Subcutaneous adipose tissue (tissue), 4 donors: ENCODE results near the gene INCA1. TPM values are rescaled to one million over a fixed set of nuclear protein-coding genes. Genes with fewer than 3 reads are reported as not detected.

ENCODE experiments used
- total RNA-seq, 4 donors: library from RNA; depleted of rRNA; stranded (reverse); fragments of >200 nt; gene quantifications; one replicate each; pipeline ENCODE4 v1.1.0, GENCODE V29; 2016
- TF ChIP-seq, protein P1 (sequence below): fragments of 450-650 bp; IDR thresholded peaks from one replicate; pipeline ENCODE4 v1.5.1; 2016; ENCODE audit warnings: low read depth, mild to moderate bottlenecking, control low read depth, antibody characterized with exemption, moderate library complexity

The INCA1 gene
- total RNA-seq, 4 donors from 2014 or later: 0.85 to 1.3 (median 1.1) TPM

DNA sequence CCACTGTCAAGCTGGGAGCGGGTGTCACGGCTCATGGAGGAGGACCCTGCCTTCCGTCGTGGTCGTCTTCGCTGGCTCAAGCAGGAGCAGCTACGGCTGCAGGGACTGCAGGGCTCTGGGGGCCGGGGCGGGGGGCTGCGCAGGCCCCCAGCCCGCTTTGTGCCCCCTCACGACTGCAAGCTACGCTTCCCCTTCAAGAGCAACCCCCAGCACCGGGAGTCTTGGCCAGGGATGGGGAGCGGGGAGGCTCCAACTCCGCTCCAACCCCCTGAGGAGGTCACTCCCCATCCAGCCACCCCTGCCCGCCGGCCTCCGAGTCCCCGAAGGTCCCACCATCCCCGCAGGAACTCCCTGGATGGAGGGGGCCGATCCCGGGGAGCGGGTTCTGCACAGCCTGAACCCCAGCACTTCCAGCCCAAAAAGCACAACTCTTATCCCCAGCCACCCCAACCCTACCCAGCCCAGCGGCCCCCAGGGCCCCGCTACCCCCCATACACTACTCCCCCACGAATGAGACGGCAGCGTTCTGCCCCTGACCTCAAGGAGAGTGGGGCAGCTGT lies 26.3 kb upstream of the INCA1 start:
- TF ChIP-seq, protein P1, sequence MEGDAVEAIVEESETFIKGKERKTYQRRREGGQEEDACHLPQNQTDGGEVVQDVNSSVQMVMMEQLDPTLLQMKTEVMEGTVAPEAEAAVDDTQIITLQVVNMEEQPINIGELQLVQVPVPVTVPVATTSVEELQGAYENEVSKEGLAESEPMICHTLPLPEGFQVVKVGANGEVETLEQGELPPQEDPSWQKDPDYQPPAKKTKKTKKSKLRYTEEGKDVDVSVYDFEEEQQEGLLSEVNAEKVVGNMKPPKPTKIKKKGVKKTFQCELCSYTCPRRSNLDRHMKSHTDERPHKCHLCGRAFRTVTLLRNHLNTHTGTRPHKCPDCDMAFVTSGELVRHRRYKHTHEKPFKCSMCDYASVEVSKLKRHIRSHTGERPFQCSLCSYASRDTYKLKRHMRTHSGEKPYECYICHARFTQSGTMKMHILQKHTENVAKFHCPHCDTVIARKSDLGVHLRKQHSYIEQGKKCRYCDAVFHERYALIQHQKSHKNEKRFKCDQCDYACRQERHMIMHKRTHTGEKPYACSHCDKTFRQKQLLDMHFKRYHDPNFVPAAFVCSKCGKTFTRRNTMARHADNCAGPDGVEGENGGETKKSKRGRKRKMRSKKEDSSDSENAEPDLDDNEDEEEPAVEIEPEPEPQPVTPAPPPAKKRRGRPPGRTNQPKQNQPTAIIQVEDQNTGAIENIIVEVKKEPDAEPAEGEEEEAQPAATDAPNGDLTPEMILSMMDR: no peak

DNA sequence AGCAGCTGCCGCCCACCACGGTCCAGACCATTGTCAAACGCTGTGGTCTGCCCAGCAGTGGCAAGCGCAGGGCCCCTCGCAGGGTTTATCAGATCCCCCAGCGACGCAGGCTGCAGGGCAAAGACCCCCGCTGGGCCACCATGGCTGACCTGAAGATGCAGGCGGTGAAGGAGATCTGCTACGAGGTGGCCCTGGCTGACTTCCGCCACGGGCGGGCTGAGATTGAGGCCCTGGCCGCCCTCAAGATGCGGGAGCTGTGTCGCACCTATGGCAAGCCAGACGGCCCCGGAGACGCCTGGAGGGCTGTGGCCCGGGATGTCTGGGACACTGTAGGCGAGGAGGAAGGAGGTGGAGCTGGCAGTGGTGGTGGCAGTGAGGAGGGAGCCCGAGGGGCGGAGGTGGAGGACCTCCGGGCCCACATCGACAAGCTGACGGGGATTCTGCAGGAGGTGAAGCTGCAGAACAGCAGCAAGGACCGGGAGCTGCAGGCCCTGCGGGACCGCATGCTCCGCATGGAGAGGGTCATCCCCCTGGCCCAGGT lies 24.9 kb upstream of the INCA1 start:
- TF ChIP-seq, protein P1: no peak

DNA sequence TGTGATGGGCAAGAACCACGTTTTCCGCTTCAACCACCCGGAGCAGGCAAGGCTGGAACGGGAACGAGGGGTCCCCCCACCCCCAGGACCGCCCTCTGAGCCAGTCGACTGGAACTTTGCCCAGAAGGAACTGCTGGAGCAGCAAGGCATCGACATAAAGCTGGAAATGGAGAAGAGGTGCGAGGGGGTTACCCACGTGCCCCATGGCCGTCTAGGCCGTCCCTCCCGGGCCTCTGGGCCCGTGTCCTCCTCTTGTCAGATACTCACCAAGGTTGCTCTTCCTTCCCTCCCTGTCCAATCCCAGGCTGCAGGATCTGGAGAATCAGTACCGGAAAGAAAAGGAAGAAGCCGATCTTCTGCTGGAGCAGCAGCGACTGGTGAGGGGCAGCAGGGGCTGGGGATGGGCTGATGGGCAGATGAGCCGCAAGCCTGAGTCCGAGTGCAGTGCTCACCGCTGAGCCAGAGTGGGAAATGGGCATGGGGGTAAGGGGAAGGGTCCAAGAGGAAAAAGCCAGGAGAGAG lies 23.2 kb upstream of the INCA1 start:
- TF ChIP-seq, protein P1: no peak

DNA sequence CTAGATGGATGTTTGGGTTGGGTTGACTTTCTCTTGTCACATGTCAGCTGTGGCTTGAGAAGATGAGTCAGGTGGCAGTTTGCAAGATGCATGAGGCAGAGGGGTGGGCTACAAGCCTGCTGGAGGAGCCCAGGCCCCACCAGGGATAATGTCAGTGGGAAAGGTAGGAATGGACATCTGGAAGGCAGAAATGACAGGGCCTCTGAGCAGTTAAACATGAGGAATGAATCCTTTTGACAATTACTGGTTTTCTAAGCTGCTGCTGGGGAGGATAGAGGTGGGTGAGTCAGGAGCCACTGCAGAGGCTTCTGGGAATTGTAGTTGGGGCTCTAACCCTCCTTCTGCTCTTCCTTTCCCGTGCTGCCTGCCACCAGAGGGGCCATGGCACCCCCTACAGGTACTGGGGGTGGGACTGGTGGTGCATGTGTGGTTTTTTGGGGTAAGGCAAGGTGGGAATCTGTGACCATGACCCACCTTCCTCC lies 22.2 kb upstream of the INCA1 start:
- TF ChIP-seq, protein P1: no peak

DNA sequence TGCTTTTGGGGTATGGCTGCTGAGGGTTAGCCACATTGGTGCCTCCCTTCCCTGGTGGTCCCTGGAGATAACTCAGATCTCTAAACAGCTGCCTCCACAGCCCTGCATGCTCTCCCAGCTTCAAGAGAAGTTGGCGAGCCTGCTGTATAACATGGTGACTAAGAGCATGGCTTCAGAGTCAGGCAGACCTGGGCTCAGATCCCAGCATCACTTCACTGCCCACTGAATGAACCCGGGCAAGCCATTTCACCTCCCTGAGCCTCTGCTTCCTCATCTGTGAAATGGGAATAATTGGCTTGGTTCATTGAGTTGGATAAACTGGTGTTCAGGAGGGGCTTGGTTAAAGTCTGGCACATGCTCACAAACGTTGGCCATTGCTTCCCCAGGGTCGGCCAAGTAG lies 17.0 kb upstream of the INCA1 start:
- TF ChIP-seq, protein P1: no peak

DNA sequence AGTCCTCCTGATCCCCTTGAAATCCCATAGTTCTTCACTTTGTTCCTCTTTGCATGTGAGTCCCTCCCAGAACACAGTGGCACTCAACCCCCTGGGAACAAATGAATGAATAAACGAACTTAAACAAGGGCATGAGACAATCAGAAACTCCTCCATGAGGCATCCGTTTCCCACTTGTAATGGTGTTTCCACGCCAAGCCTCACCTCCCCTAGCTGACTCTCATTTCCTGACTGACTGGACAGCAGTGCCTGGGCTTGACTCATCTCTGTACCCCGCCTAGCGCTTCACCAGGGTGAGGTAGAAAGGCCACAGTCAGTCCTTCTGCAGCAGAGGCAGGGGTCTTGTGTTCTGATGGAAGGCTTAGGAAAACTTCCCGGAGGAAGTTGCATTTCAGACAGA lies 14.6 kb upstream of the INCA1 start:
- TF ChIP-seq, protein P1: no peak

DNA sequence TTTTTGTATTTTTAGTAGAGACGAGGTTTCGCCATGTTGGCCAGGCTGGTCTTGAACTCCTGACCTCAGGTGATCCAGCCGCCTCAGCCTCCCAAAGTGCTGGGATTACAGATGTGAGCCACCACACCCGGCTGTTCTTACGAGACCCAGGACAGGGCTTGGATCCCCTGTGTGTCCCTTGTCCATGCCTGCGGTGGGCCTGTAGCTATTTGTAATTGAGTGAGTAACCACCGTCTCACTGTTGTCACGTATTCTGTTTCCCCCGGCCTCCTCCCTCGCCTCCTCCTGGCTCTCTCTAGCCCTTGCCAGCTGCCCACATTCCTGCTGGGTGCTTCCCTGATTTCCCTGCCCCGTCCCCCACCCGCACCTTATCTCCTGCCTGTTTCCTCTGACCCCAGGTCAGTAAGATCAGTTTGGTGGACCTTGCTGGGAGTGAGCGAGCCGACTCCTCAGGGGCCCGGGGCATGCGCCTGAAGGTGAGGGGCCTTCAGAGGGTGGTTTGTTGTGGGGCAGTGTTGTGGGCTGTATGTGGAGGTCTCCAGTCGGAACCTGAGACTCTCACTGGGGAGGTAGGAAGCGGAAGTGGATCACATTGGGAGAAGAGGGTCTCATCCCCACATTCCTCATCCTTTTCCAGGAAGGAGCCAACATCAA lies 6.0 kb upstream of the INCA1 start:
- TF ChIP-seq, protein P1: no peak
